ENCODE measurements around the gene FBXL17. TPM values are rescaled to one million over a fixed set of nuclear protein-coding genes. Genes with fewer than 3 reads are reported as not detected.

Gene FBXL17
- total RNA-seq, 1 donor from 2014 or later = 17.6 TPM

DNA sequence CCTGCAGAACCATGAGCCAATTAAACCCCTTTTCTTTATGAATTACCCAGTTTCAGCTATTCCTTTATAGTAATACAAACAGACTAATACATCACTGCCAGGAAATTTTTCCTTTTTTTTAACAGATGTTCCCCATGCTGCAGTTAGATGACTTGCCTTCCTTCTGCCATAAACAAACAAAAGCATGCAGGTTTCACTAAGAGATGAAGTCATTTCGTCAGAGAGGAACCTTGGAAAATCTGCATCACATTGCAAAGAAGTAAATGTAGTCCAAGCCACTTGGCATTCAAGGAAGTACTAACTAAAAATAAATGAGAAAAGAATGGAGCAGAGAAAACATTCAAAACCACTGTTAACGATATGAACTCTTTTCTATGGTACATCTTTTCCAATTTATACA is 517.1 kb downstream of the FBXL17 start:
- Mint-ChIP-seq H3K4me1 (ENCODE audit: unreplicated experiment) (peaks cover 7% of the 10 kb centered on the region), H3K27me3 (ENCODE audit: unreplicated experiment) (no peaks in the 10 kb centered on the region), H3K9me3 (ENCODE audit: unreplicated experiment) (no peaks in the 10 kb centered on the region), H3K27ac (ENCODE audit: unreplicated experiment) (no peak overlapping the region), H3K4me3 (ENCODE audit: unreplicated experiment) (no peak overlapping the region), H3K36me3 (ENCODE audit: unreplicated experiment) (peaks cover 3% of the 10 kb centered on the region)
- TF ChIP-seq, protein P1, sequence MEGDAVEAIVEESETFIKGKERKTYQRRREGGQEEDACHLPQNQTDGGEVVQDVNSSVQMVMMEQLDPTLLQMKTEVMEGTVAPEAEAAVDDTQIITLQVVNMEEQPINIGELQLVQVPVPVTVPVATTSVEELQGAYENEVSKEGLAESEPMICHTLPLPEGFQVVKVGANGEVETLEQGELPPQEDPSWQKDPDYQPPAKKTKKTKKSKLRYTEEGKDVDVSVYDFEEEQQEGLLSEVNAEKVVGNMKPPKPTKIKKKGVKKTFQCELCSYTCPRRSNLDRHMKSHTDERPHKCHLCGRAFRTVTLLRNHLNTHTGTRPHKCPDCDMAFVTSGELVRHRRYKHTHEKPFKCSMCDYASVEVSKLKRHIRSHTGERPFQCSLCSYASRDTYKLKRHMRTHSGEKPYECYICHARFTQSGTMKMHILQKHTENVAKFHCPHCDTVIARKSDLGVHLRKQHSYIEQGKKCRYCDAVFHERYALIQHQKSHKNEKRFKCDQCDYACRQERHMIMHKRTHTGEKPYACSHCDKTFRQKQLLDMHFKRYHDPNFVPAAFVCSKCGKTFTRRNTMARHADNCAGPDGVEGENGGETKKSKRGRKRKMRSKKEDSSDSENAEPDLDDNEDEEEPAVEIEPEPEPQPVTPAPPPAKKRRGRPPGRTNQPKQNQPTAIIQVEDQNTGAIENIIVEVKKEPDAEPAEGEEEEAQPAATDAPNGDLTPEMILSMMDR (IDR thresholded peaks at IDR 0.05) = no peak
- no peak for DNase-seq (ENCODE audit: extremely low spot score, unreplicated experiment)

DNA sequence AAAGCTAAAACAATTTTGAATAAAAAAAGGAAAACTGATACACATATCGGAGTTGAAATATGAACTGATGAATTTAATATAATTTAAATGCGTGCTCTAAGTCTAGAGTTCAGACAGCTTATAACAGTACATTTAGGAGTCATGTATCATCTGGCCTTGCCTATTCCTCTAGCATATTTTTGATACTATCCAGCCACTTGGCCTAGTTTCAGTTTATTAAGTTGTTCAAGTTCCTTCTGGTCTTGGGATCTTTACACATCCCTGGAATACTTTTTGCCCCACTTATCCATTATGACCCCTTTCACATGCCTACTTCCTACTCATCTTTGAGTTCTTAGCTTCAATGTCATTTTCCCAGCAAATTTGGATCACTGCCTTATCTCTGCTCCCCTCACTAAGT is 518.8 kb downstream of the FBXL17 start:
- Mint-ChIP-seq H3K36me3 (ENCODE audit: unreplicated experiment) (peaks cover 3% of the 10 kb centered on the region), H3K4me3 (ENCODE audit: unreplicated experiment) (no peak overlapping the region), H3K27me3 (ENCODE audit: unreplicated experiment) (no peaks in the 10 kb centered on the region), H3K27ac (ENCODE audit: unreplicated experiment) (no peak overlapping the region), H3K4me1 (ENCODE audit: unreplicated experiment) (no peaks in the 10 kb centered on the region), H3K9me3 (ENCODE audit: unreplicated experiment) (no peaks in the 10 kb centered on the region)
- DNase-seq (ENCODE audit: extremely low spot score, unreplicated experiment) = no peak
- TF ChIP-seq, protein P1 (IDR thresholded peaks at IDR 0.05) = no peak

DNA sequence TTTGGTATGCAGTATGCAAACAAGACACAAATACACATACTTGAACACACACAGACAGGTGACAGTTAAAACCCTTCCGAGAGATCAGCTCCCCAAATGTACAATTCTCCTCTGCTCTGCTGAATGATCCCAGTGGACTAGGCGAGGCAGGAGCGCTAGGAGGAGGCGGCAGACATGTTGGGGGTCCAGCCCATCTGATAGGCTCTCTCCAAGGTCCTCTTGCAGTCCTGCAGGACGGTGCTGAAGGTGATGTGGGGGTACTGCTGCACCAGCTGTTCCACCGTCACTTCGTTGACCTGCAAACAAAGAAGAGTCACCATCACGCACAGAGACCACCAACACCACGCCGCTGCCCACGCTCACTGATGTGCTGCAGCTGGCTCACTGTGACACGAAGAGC is 520.3 kb downstream of the FBXL17 start:
- DNase-seq (ENCODE audit: extremely low spot score, unreplicated experiment) = no peak
- Mint-ChIP-seq H3K36me3 (ENCODE audit: unreplicated experiment) (peaks cover 7% of the 10 kb centered on the region), H3K4me3 (ENCODE audit: unreplicated experiment) (no peak overlapping the region), H3K27ac (ENCODE audit: unreplicated experiment) (no peak overlapping the region), H3K27me3 (ENCODE audit: unreplicated experiment) (no peaks in the 10 kb centered on the region), H3K4me1 (ENCODE audit: unreplicated experiment) (no peaks in the 10 kb centered on the region), H3K9me3 (ENCODE audit: unreplicated experiment) (no peaks in the 10 kb centered on the region)
- TF ChIP-seq, protein P1 (IDR thresholded peaks at IDR 0.05) = no peak

DNA sequence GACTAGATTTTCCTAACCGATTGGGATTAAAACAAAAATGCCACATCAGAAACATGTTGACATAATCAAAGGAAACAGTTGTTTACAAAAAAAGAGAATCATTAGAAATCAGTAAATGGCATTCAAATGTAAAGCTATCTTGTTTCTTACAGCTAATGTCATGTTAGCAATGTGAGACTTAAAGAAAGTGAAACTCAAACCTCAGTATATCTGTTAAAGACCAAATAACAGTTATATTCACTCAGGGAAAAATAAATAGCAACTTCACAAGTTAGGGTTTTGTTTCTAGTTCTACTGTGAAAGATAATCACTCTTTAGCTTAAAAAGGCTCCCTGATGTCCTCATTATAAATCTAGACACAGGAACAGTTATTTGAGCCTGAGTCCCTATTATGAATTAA is 521.9 kb downstream of the FBXL17 start:
- no peaks in the 10 kb centered on the region for H3K9me3 Mint-ChIP-seq (ENCODE audit: unreplicated experiment)
- TF ChIP-seq, protein P1 (IDR thresholded peaks at IDR 0.05) = no peak
- H3K27me3 Mint-ChIP-seq (ENCODE audit: unreplicated experiment) = no peaks in the 10 kb centered on the region
- no peak overlapping the region for H3K4me3 Mint-ChIP-seq (ENCODE audit: unreplicated experiment)
- no peak for DNase-seq (ENCODE audit: extremely low spot score, unreplicated experiment)
- peaks cover 7% of the 10 kb centered on the region for H3K36me3 Mint-ChIP-seq (ENCODE audit: unreplicated experiment)
- no peaks in the 10 kb centered on the region for H3K4me1 Mint-ChIP-seq (ENCODE audit: unreplicated experiment)
- no peak overlapping the region for H3K27ac Mint-ChIP-seq (ENCODE audit: unreplicated experiment)

DNA sequence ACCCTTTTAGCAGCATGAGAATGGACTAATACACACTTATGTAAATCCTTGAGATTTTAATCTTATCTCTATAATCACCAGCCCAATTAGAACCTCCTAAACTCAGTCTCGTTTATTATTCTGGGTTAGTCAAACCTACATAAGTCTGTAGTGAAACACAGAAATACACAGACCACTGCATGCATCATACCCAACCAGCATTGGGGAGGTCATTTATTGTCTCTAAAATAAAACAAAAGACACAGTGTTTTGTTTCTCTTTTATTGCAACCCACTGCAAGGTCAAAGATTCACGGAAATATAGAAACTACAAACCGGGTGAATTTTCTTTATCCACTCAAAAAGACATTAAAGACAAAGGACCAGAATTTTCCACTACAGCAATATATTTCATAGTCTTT is 523.1 kb downstream of the FBXL17 start:
- peaks cover 7% of the 10 kb centered on the region for H3K36me3 Mint-ChIP-seq (ENCODE audit: unreplicated experiment)
- no peaks in the 10 kb centered on the region for H3K9me3 Mint-ChIP-seq (ENCODE audit: unreplicated experiment)
- H3K4me3 Mint-ChIP-seq (ENCODE audit: unreplicated experiment) = no peak overlapping the region
- no peak for DNase-seq (ENCODE audit: extremely low spot score, unreplicated experiment)
- H3K27me3 Mint-ChIP-seq (ENCODE audit: unreplicated experiment) = no peaks in the 10 kb centered on the region
- no peak overlapping the region for H3K27ac Mint-ChIP-seq (ENCODE audit: unreplicated experiment)
- H3K4me1 Mint-ChIP-seq (ENCODE audit: unreplicated experiment) = no peaks in the 10 kb centered on the region
- TF ChIP-seq, protein P1 (IDR thresholded peaks at IDR 0.05) = no peak

Data from osteocyte (in vitro differentiated cells).